ENCODE measurements around the gene TBX18. TPM values are rescaled to one million over a fixed set of nuclear protein-coding genes. Genes with fewer than 3 reads are reported as not detected.

The TBX18 gene
- total RNA-seq: 0.21 and 0.96 TPM in 2 replicates

GRCh38 chr6:84764332-84765049, at the start of gene TBX18:
Gene TBX18, minus strand, starts transcription at chr6:84764598. Its CDS starts 417 bp downstream, at chr6:84764181.

